PC-3 (cell line): ENCODE measurements around the gene KLHL6. TPM values are rescaled to one million over a fixed set of nuclear protein-coding genes. Genes with fewer than 3 reads are reported as not detected.

Experiments used
- ATAC-seq: fragments of 200-7000 bp; cut with Tn5 transposase; 2 replicates; pipeline ENCODE4 v1.9.1; 2020; ENCODE audit warnings: mild to moderate bottlenecking, moderate library complexity
- BruUV-seq: library from RNA; stranded (reverse); fragments of 400-500 nt; replicated peaks from 2 replicates; lab custom pipeline; 2021; lab: Mats Ljungman, UMichigan
- CTCF ChIA-PET: fragments of 300-600 bp; sonication (Branson Sonifier 250); formaldehyde crosslinking; loops from one replicate; lab custom pipeline; 2022; ENCODE audit warnings: antibody characterized with exemption; lab: Charles Lee
- POLR2A ChIA-PET: fragments of 300-600 bp; sonication (Branson Sonifier 250); formaldehyde crosslinking; loops from one replicate; lab custom pipeline; 2022; ENCODE audit warnings: antibody characterized with exemption; ENCODE audit not compliant: unreplicated experiment; lab: Charles Lee
- DNase-seq: peaks from one replicate; pipeline ENCODE4 v3.0.0-alpha.2; 2015
- H2AFZ ChIP-seq: fragments of 300-600 bp; sonication (generic); 2 replicates; pipeline ENCODE4 v1.6.0; 2016; ENCODE audit warnings: antibody characterized with exemption, low read length
- H3F3A ChIP-seq: fragments of 300-600 bp; sonication (generic); one replicate; pipeline ENCODE4 v1.6.0; 2017; ENCODE audit warnings: antibody characterized with exemption, low read length, control low read depth, mild to moderate bottlenecking; ENCODE audit not compliant: unreplicated experiment
- H3K27ac ChIP-seq: fragments of 300-600 bp; sonication (generic); 2 replicates; pipeline ENCODE4 v1.5.1; 2016; ENCODE audit warnings: mild to moderate bottlenecking, low read length
- H3K27me3 ChIP-seq: fragments of 300-600 bp; sonication (generic); 2 replicates; pipeline ENCODE4 v1.6.1; 2016; ENCODE audit warnings: low read length, mixed read lengths
- H3K36me3 ChIP-seq: fragments of 300-600 bp; sonication (generic); 2 replicates; pipeline ENCODE4 v1.6.1; 2016; ENCODE audit warnings: low read depth, mixed run types, low read length, mixed read lengths
- H3K4me1 ChIP-seq: fragments of 300-600 bp; sonication (generic); 2 replicates; pipeline ENCODE4 v1.5.1; 2016; ENCODE audit warnings: low read length; ENCODE audit not compliant: insufficient read depth
- H3K4me2 ChIP-seq: fragments of 300-600 bp; sonication (generic); 2 replicates; pipeline ENCODE4 v1.6.0; 2016; ENCODE audit warnings: low read length
- H3K4me3 ChIP-seq: fragments of 300-600 bp; sonication (generic); 2 replicates; pipeline ENCODE4 v1.5.1; 2016; ENCODE audit warnings: mild to moderate bottlenecking, low read length, mixed read lengths
- H3K79me2 ChIP-seq: fragments of 300-600 bp; sonication (generic); 2 replicates; pipeline ENCODE4 v1.6.1; 2017; ENCODE audit warnings: low read length, mixed read lengths
- H3K9ac ChIP-seq: fragments of 300-600 bp; sonication (generic); 2 replicates; pipeline ENCODE4 v1.6.0; 2016; ENCODE audit warnings: mild to moderate bottlenecking, low read length
- H3K9me2 ChIP-seq: fragments of 300-600 bp; sonication (generic); replicated peaks from 2 replicates; pipeline ENCODE4 v1.6.1; 2016; ENCODE audit warnings: mixed run types, low read length, mixed read lengths
- H3K9me3 ChIP-seq: fragments of 300-600 bp; sonication (generic); 2 replicates; pipeline ENCODE4 v1.6.1; 2016; ENCODE audit warnings: low read length, mixed read lengths
- H4K20me1 ChIP-seq: fragments of 300-600 bp; sonication (generic); 2 replicates; pipeline ENCODE4 v1.6.1; 2016; ENCODE audit warnings: low read length, mixed read lengths
- CTCF ChIP-seq: fragments of 300-600 bp; sonication (generic); conservative IDR thresholded peaks from 2 replicates; pipeline ENCODE4 v1.5.1; 2017; ENCODE audit warnings: antibody characterized with exemption, low read depth, mild to moderate bottlenecking, low read length
- EZH2 ChIP-seq: fragments of 300-600 bp; sonication (generic); IDR thresholded peaks from one replicate; pipeline ENCODE4 v1.6.1; 2017; ENCODE audit warnings: antibody characterized with exemption, mild to moderate bottlenecking, low read length; ENCODE audit not compliant: unreplicated experiment
- EZH2phosphoT487 ChIP-seq: fragments of 300-600 bp; sonication (generic); IDR thresholded peaks from 2 replicates; pipeline ENCODE4 v1.6.1; 2018; ENCODE audit warnings: mild to moderate bottlenecking, antibody characterized with exemption, low read length, borderline replicate concordance
- intact Hi-C: fragments of 100-400 bp; cut with micrococcal nuclease; formaldehyde crosslinking; loops from 2 replicates; pipeline ENCODE4 v1.9.0; 2023
- total RNA-seq: library from RNA; depleted of rRNA; stranded (reverse); fragments of >200 nt; gene quantifications from 2 replicates; pipeline ENCODE4 v1.2.3, GENCODE V29; 2014

Gene KLHL6
- total RNA-seq, 1 experiment from 2014 or later: not detected

GRCh38 chr3:183539811-183540210 lies 15.7 kb downstream of the KLHL6 start:
- Histone ChIP-seq H4K20me1 (no peaks in the 10 kb centered on the region), H3F3A (no peaks in the 10 kb centered on the region), H3K79me2 (no peaks in the 10 kb centered on the region), H3K9me2 (no peaks in the 10 kb centered on the region), H2AFZ (no peak overlapping the region), H3K27ac (no peak overlapping the region), H3K27me3 (no peaks in the 10 kb centered on the region), H3K36me3 (no peaks in the 10 kb centered on the region), H3K9ac (no peak overlapping the region), H3K4me3 (no peak overlapping the region), H3K4me1 (no peaks in the 10 kb centered on the region), H3K4me2 (no peak overlapping the region), H3K9me3 (no peaks in the 10 kb centered on the region)
- ChIA-PET POLR2A (no interaction called here), CTCF (no interaction called here)
- DNase-seq: no peak
- intact Hi-C loops: no loop called here
- no peak for ATAC-seq
- TF ChIP-seq EZH2phosphoT487 (no peak), CTCF (no peak), EZH2 (no peak)
- no TSS peak for BruUV-seq

- ChIA-PET POLR2A (no interaction called here), CTCF (no interaction called here)
- no TSS peak for BruUV-seq
- DNase-seq: no peak
- intact Hi-C loops: no loop called here
- TF ChIP-seq EZH2 (no peak), CTCF (no peak), EZH2phosphoT487 (no peak)
- H3K27me3 ChIP-seq: no peaks in the 10 kb centered on the region
- no peaks in the 10 kb centered on the region for H3K79me2 ChIP-seq
- H3F3A ChIP-seq: no peaks in the 10 kb centered on the region
- H3K4me2 ChIP-seq: no peak overlapping the region
- no peaks in the 10 kb centered on the region for H3K36me3 ChIP-seq
- H3K9ac ChIP-seq: no peak overlapping the region
- H4K20me1 ChIP-seq: no peaks in the 10 kb centered on the region
- H3K4me3 ChIP-seq: no peak overlapping the region
- no peaks in the 10 kb centered on the region for H3K4me1 ChIP-seq
- H3K9me3 ChIP-seq: no peaks in the 10 kb centered on the region
- H3K27ac ChIP-seq: no peak overlapping the region
- no peak for ATAC-seq
- H3K9me2 ChIP-seq: no peaks in the 10 kb centered on the region
- H2AFZ ChIP-seq: no peak overlapping the region
Observed at GRCh38 chr3:183538486-183538885, 17.0 kb downstream of the KLHL6 start.

GRCh38 chr3:183537295-183537730 lies 18.2 kb downstream of the KLHL6 start:
- Histone ChIP-seq H3K79me2 (no peaks in the 10 kb centered on the region), H2AFZ (no peak overlapping the region), H3F3A (no peaks in the 10 kb centered on the region), H3K9me3 (no peaks in the 10 kb centered on the region), H3K9me2 (no peaks in the 10 kb centered on the region), H3K4me1 (no peaks in the 10 kb centered on the region), H3K27ac (no peak overlapping the region), H3K4me2 (no peak overlapping the region), H3K27me3 (peaks cover 4% of the 10 kb centered on the region; the same call in 1 of the 2 replicates), H4K20me1 (no peaks in the 10 kb centered on the region), H3K36me3 (no peaks in the 10 kb centered on the region), H3K9ac (no peak overlapping the region), H3K4me3 (no peak overlapping the region)
- no TSS peak for BruUV-seq
- no peak for TF ChIP-seq EZH2
- TF ChIP-seq CTCF: no peak
- no peak for TF ChIP-seq EZH2phosphoT487
- ATAC-seq: no peak
- no peak for DNase-seq
- ChIA-PET POLR2A (interaction anchor here (0.6 kb wide), 1 partner anchor 52 kb away, joined by 3 read pairs; no protein-coding TSS in a partner anchor), CTCF (no interaction called here)
- intact Hi-C loops: no loop called here
